IPS-20b (cell line): ENCODE data around the gene KRT71.

Source experiments
- H3K27ac ChIP-seq: one replicate; pipeline ENCODE4 v1.5.1; 2013; ENCODE audit warnings: low read length
- H3K27me3 ChIP-seq: 2 replicates; pipeline ENCODE4 v1.6.1; 2013; ENCODE audit warnings: mild to moderate bottlenecking, low read length, inconsistent platforms; ENCODE audit not compliant: insufficient read depth
- H3K36me3 ChIP-seq: 2 replicates; pipeline ENCODE4 v1.6.1; 2013; ENCODE audit warnings: low read depth, mild to moderate bottlenecking, inconsistent platforms, low read length, moderate library complexity; ENCODE audit not compliant: insufficient read depth
- H3K4me1 ChIP-seq: 2 replicates; pipeline ENCODE4 v1.6.1; 2013; ENCODE audit warnings: mild to moderate bottlenecking, control low read depth, inconsistent platforms, low read length, moderate library complexity; ENCODE audit not compliant: insufficient read depth
- H3K4me3 ChIP-seq: 2 replicates; pipeline ENCODE4 v1.5.1; 2013; ENCODE audit warnings: mild to moderate bottlenecking, low read length, inconsistent platforms
- H3K9ac ChIP-seq: 2 replicates; pipeline ENCODE4 v1.6.1; 2013; ENCODE audit warnings: low read depth, mild to moderate bottlenecking, inconsistent platforms, low read length, moderate library complexity
- H3K9me3 ChIP-seq: 2 replicates; pipeline ENCODE4 v1.6.1; 2013; ENCODE audit warnings: mild to moderate bottlenecking, low read depth, low read length, inconsistent platforms; ENCODE audit not compliant: insufficient read depth

KRT71 gene

DNA sequence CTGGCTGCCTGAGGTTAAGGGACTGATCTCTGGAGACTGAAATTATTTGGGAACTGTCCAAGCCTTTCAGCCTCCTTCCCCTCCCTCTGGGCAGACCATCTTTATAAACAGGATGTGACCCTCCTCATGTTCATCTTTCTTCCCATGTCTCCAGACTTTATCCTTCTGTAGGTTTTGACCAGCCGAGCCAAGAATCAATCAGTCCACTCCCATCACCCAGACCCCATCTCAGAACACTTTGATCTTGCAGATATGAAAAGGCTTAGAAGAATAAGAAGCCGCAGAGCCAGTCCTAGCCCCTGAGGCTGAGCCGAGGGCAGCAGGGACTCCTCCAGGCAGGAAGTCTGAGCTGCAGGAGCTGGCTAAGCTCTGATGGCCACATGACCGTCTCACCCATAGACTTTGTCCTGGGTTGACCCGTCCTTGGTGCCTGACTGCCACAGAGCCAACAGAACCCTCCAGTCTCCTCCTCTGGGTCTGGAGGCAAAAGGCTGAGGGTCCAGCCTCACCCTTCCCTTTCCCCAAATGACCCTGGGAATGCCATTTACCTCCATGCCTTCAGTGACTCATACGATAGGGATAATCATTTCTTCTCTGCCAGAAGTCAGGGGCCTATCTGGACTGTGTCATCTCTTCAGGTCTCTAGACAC lies 1.6 kb downstream of the KRT71 start:
- no peaks in the 10 kb centered on the region for H3K36me3 ChIP-seq
- H3K27ac ChIP-seq, result no peak overlapping the region
- no peaks in the 10 kb centered on the region for H3K9me3 ChIP-seq
- H3K4me3 ChIP-seq, result no peak overlapping the region
- H3K9ac ChIP-seq, result no peak overlapping the region
- no peaks in the 10 kb centered on the region; the same call in 1 of the 2 replicates for H3K27me3 ChIP-seq
- no peaks in the 10 kb centered on the region for H3K4me1 ChIP-seq

DNA sequence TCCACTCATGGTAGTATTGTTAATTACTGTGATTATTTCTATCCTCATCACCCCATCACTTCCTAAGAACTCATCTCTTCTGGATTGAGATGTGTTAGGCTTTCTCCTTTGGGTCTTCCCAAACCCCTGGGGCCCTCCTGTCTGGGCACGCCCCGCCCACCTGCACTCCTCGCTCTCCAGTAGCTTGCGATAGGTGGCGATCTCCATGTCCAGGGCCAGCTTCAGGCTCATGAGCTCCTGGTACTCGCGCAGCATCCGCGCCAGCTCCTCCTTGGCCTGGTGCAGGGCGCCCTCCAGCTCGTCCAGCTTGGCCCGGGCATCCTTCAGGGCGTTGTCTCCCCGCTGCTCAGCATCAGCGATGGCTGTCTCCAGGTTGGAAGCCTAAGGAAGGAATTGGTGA lies 6.8 kb downstream of the KRT71 start:
- H3K4me3 ChIP-seq, result no peak overlapping the region
- H3K27me3 ChIP-seq, result no peaks in the 10 kb centered on the region; the same call in 1 of the 2 replicates
- no peak overlapping the region for H3K9ac ChIP-seq
- H3K9me3 ChIP-seq, result no peaks in the 10 kb centered on the region
- no peaks in the 10 kb centered on the region for H3K4me1 ChIP-seq
- H3K36me3 ChIP-seq, result no peaks in the 10 kb centered on the region
- H3K27ac ChIP-seq, result no peak overlapping the region

DNA sequence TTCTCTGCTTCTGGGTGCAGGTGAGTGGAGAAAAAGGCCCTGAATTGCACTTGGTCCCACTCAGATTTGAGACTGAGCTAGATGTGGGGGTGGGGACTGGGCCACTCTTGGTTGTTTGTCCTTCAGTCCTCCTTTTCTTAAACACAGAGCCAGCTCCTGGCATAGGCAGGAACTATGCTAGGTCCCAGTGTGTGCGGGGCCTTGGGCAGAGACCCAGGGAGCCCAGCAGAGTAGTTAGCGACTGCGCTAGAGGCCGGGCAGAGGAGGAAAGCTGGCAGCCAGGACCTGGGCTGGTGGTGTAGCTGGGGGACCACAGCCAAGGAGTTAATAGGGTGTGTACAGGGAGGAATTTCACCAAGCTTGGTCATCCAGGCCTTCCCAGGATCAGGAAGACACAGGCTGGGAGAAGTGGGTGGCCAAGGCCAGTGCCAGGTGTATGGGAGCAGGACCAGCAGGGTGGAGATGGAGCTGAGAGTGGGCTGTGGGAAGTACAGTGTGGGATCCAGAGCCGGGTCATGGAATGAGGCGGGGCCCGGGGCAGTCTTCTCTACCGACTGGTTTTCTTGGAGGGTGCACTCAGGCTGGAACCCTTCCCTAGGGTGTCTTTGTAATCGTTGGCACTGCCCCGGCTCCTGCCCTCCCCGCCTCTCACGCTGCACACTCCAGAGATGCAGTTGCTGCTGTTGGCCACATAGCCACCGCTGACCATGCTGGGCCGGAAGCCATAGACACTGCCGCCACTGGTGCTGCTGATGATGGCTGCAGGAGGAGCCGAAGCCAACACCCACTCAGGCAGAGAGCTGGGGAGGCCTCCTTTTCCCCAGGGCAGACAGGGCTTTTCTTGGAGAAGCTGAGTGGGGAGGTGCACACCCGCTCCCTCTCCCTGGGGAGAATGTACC lies 8.7 kb downstream of the KRT71 start:
- no peaks in the 10 kb centered on the region for H3K4me1 ChIP-seq

DNA sequence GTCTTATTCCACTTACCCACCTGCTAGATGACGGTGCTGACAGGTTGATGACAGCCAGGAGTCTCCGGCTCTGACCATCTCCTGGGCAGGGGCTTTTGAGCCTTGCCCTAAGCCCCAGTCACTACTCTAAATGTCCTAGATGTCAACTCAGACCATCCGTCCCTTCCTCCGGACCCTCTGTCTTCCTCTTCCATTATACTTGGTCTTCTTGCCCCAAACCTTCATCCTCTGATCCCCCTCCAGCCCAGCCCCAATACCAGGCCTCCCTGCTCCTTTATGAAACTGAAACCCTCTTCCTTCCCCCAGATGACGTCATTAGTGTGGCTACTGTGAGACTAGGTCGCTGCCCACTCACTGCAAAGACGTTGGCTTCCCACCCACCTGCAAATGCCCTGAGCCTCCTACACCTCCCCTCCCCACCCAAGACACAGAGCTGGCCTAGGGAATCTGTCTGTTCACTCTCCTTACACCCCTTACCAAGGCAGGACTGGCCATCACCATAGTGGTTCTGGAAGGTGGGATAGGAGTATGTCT lies 10.1 kb downstream of the KRT71 start:
- H3K9ac ChIP-seq, result no peak overlapping the region
- no peaks in the 10 kb centered on the region; the same call in 1 of the 2 replicates for H3K27me3 ChIP-seq
- H3K27ac ChIP-seq, result no peak overlapping the region
- H3K4me1 ChIP-seq, result no peaks in the 10 kb centered on the region
- no peak overlapping the region for H3K4me3 ChIP-seq
- H3K9me3 ChIP-seq, result no peaks in the 10 kb centered on the region
- H3K36me3 ChIP-seq, result no peaks in the 10 kb centered on the region

More for the DNA sequence above, 8.7 kb downstream of the KRT71 start:
- Histone ChIP-seq H3K9me3 (no peaks in the 10 kb centered on the region), H3K9ac (no peak overlapping the region), H3K27ac (no peak overlapping the region), H3K36me3 (no peaks in the 10 kb centered on the region), H3K4me3 (no peak overlapping the region), H3K27me3 (no peaks in the 10 kb centered on the region; the same call in 1 of the 2 replicates)

DNA sequence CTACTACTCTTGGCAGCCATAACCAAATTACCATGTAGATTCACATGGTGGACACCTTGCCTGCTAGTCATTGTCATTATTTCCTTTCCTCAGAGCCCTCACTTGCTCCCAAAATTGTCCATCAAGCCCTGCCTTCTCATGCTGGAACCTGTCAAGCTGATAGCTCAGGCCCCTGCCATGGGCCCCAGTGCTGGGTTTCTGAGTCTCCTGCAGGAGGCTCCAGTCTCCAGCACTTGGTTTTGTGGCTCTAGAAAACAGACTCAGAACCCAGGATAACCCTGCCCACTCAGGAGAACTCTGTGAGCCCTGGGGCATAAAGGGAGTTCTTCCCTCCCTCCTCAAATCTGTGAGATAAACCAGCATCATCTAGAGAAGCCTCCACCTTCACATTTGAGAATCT lies 10.8 kb downstream of the KRT71 start:
- H3K4me3 ChIP-seq, result no peak overlapping the region
- no peaks in the 10 kb centered on the region for H3K4me1 ChIP-seq
- H3K9me3 ChIP-seq, result no peaks in the 10 kb centered on the region

DNA sequence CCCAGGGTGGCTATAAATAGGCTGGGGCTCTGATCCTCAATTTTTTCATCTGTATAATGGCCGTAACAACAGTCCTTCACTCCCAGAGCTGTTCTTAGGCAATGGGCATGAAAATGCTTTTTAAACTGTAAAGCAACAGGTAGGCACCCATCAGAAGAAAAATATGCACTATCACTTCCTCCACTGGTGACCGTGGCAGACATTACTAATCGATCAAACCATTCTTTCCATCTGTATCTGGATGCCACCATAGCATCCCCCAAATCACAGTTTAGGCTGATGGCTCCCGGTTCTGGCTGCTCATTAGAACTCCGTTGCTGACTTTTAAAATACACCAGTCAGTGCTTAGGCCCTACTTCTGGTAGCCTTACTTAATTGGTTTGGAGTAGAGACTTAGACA lies 11.2 kb downstream of the KRT71 start:
- no peaks in the 10 kb centered on the region; the same call in 1 of the 2 replicates for H3K27me3 ChIP-seq
- H3K9me3 ChIP-seq, result no peaks in the 10 kb centered on the region
- no peak overlapping the region for H3K9ac ChIP-seq
- H3K36me3 ChIP-seq, result no peaks in the 10 kb centered on the region
- no peaks in the 10 kb centered on the region for H3K4me1 ChIP-seq
- no peak overlapping the region for H3K4me3 ChIP-seq
- no peak overlapping the region for H3K27ac ChIP-seq

More for the DNA sequence above, 10.8 kb downstream of the KRT71 start:
- Histone ChIP-seq H3K36me3 (no peaks in the 10 kb centered on the region), H3K27me3 (no peaks in the 10 kb centered on the region; the same call in 1 of the 2 replicates), H3K27ac (no peak overlapping the region), H3K9ac (no peak overlapping the region)

DNA sequence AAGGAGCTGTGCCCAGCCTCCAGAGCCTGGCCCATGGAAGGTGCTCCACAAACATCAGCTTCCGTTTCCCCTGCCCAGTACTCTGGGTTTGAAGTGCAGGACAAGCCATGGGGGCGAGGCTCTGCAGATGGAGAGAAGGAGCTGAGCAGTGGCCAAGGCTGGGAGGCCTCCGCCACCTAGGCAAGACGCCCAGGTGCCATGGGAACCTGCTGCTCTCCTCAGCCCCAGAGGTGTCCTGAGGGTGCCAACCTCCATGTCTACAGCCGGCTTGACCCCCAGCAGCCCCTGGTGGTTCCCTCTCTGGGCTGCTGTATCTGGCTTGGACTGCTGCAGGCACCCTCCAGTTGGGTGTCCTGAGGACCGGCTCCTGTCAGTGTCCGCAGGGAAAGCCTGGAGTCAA lies 12.4 kb downstream of the KRT71 start:
- no peaks in the 10 kb centered on the region for H3K36me3 ChIP-seq
- H3K27me3 ChIP-seq, result no peaks in the 10 kb centered on the region
- H3K9me3 ChIP-seq, result no peaks in the 10 kb centered on the region
- no peak overlapping the region for H3K9ac ChIP-seq
- no peak overlapping the region for H3K27ac ChIP-seq
- no peak overlapping the region for H3K4me3 ChIP-seq
- no peaks in the 10 kb centered on the region for H3K4me1 ChIP-seq

DNA sequence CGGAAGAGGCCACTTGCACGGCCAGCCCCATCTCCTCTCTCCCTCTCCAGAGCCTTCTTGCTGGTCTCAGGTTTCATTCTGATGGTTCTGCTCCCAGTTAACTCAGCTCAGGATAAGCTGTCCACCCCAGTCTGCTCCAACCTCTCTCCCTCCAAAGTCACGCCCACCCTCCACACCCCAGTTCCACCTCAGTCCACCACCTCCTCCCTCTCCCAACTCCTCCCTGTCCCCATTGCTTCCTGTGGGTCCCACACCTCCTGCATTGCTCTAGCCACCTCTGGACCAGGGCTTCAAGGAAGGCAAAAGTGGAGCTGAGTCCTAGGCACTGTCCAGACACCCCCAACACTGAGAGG lies 13.1 kb downstream of the KRT71 start:
- Histone ChIP-seq H3K27ac (no peak overlapping the region), H3K9ac (no peak overlapping the region), H3K4me1 (no peaks in the 10 kb centered on the region), H3K9me3 (no peaks in the 10 kb centered on the region), H3K4me3 (no peak overlapping the region), H3K27me3 (no peaks in the 10 kb centered on the region), H3K36me3 (no peaks in the 10 kb centered on the region)

DNA sequence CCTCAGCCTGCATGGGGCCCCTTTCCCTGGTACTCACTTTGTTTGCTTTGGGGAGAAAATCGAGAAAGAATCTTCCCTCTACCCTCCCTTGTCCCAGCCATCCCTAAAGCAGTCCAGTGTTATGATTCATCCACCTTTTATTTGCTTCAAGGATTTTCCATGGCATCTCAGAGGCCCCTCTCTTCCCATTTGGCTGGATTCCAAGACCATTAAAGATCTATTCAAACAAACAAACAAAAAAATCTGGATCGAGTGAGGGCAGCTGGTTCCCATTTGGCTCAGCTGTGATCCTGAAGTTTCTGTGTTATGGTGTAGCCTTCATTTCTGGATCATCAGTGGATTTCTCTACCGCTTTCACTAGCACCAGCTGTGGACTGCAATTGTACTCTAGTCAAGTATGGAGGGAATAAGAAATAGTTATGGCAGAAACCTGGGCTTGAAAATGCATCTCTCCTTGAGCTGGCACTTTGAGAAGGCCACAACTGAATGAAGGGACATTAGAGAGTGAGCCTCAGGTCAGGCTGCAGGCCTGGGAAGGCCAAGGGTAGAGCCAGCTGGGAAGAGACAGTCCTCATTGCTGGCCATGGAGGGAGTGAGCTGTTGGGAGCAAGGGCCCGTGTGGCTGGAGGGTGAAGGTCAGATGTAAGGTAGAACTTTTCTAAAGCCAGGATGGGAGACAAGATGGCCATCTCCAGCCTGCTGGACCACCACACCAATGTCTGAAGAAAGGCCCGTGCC lies 13.7 kb downstream of the KRT71 start:
- H3K4me3 ChIP-seq, result no peak overlapping the region
- no peak overlapping the region for H3K9ac ChIP-seq
- H3K36me3 ChIP-seq, result no peaks in the 10 kb centered on the region
- no peak overlapping the region for H3K27ac ChIP-seq
- no peaks in the 10 kb centered on the region for H3K27me3 ChIP-seq
- no peaks in the 10 kb centered on the region for H3K4me1 ChIP-seq
- no peaks in the 10 kb centered on the region for H3K9me3 ChIP-seq

DNA sequence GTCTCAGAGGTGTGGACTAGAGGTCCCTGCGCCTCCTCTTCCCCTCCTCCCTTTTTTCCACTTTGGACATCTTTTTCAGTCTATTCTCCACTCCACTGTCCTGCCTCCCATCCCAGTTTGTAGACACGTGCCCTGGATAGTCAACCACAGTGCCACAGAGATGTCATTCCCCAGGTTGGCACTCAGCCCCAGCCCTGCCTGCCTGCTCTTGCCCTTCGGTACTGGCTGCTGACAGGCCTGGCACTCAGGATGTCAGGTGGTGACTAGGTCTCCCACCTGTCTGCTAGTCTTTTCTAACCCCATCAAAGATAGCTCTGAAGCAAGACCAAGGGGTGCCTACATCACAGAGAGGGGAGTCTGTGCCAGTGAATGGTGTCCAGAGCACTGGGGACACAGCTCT lies 15.8 kb downstream of the KRT71 start:
- Histone ChIP-seq H3K36me3 (no peaks in the 10 kb centered on the region), H3K27ac (no peak overlapping the region), H3K9me3 (no peaks in the 10 kb centered on the region), H3K4me1 (no peaks in the 10 kb centered on the region), H3K9ac (no peak overlapping the region), H3K27me3 (no peaks in the 10 kb centered on the region), H3K4me3 (no peak overlapping the region)

DNA sequence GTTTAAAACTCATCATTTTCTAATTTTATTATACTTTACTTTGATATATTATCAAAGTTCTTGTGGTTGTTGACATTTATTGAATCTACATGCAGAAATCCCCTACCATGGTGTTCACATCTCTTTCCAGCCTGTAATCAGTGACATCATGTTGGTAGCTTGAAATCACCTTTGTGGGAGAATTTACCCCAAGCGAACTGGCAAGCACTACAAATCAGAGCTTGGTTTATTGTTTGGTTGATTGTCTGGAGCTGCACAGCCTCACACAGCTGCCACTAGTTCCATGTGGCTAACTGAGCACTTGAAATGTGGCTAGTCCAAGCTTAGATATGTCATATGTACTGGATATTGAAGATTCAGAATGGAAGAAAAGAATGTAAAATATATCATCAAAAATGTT lies 17.4 kb downstream of the KRT71 start:
- Histone ChIP-seq H3K9ac (no peak overlapping the region), H3K9me3 (no peaks in the 10 kb centered on the region), H3K27me3 (no peaks in the 10 kb centered on the region)

More for the DNA sequence above, 17.4 kb downstream of the KRT71 start:
- no peak overlapping the region for H3K4me3 ChIP-seq
- no peaks in the 10 kb centered on the region for H3K4me1 ChIP-seq
- H3K36me3 ChIP-seq, result no peaks in the 10 kb centered on the region
- H3K27ac ChIP-seq, result no peak overlapping the region
